Activated CD4-positive, alpha-beta T cell treated with anti-CD3 and anti-CD28 coated beads for 24 hours (primary cell): ENCODE measurements around the gene ZYG11A.

ENCODE experiments used
- DNase-seq, 2 donors: peaks; one replicate each; pipeline ENCODE4 v3.0.0-alpha.2; 2020; ENCODE audit warnings: low read depth in 2 of 2

ZYG11A gene

DNA sequence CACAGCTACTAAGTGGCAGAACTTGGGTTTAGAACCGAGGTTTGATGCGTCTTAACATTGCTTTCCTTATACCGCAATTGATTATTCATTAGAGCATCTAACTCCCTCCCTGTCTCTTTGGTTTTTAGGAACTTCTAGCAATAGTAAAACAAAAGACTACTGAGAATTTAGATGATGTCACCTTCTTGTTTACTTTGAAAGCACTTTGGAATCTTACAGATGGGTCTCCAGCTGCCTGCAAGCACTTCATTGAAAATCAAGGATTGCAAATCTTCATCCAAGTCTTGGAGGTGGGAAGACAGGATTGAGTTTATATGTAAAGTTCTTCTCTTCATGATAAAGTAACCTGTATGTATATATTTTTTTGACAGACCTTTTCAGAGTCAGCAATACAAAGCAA lies 35.0 kb downstream of the ZYG11A start:
- no peak for DNase-seq

DNA sequence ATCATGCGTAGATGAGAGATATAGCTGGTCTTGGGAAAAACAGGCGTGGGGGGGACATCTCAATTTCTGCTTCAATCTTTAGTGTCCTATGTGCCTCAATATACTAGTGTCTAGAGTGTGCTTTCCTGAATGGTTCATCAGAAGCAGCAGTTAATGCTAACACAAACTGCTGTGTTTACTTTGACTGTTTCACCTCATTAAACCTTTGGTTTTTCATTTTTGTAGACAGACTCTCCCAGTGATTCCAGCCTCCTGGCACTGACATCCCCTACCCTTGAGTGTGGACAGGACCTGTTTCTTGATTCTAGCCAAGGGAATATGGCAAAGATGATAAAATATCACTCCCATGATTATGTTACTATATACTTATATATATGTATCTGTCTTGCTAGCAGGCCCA lies 37.6 kb downstream of the ZYG11A start:
- no peak for DNase-seq

DNA sequence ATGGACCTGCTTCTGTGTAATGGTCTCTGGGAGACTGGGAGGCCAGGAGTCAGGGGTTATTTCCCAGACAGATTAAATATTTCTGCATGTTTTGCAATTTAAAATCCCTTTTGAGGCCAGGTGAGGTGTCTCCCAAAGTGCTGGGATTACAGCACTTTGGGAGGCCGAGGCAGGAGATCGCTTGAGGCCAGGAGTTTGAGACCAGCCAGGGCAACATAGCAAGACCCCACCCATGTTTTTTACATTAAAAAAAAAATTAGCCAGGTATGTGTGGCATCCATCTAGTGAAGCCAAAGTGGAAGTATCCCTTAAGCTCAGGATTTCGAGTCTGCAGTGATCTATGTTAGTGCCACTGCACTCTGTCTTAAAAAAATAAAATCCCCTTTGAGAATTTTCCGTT lies 44.9 kb downstream of the ZYG11A start:
- no peak for DNase-seq

DNA sequence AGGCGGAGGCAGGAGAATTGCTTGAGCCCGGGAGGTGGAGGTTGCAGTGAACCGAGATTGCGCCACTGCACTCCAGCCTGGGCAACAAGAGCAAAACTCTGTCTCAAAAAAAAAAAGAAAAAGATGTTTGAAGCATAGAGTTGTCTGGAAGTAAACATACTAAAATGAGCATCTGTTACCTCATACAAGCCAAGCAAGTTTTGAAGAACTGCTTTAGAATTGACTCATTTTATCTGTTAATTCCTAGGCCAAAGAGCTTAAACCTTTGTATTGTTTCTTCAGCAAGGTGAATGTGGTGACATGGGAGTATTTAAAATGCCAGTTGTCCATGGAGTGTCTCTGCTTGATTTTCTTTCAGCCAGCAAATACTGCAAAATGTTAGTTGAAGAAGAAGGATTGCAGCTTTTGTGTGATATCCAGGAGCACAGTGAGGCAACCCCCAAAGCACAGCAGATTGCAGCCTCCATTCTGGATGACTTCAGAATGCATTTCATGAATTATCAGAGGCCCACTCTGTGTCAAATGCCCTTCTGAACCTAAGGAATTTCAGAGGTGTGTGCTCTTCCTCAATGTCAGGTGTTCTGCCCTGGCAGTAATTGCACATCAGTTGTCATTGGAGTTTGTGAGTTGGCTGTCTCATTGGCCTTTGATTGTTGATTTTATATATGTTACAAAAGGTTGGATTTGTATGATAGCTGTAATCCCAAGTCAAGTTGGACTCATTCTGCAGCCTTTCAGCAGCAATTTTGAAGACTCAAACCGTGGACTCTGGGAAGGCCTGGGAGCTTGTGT lies 50.1 kb downstream of the ZYG11A start:
- no peak for DNase-seq

DNA sequence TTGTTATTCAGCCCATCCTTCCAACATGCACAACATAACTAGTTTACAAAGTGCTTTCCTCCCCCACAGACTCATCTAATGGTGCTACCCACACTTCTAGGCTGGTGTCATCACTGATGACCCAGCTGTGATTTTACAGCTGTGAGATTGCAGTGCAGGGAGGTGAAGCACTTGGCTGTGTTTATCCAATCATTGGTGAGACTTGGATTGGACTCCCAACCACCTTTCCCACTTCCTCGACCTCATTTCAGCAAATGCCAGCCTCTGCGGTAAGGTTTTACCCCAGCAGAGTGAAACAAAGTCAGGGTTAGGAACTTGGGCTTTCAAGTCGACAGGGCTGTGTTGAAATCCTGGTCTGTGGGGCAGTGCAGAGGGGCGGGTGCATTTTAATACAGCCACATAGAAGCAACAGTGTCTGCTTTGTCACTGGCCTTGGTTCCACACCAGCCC lies 56.9 kb downstream of the ZYG11A start:
- no peak for DNase-seq

DNA sequence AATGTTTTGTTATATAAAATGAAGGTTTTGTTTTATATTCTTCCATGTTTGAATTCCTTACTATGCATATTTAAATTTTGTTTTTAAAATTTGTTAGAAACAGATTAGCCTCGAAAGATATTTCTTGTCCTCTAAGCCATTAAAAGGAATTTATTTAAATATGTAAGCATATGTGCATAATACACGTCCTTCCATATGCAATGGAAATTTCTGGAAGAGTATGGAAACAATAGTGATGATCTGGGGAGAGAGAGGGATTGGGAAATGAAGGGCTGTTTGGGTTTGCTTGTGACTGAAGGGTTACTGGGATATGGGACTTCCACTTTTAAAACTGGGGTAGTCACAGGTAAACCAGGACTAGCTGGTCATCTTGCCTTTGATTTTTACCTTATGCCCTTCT lies 57.8 kb downstream of the ZYG11A start:
- no peak for DNase-seq

DNA sequence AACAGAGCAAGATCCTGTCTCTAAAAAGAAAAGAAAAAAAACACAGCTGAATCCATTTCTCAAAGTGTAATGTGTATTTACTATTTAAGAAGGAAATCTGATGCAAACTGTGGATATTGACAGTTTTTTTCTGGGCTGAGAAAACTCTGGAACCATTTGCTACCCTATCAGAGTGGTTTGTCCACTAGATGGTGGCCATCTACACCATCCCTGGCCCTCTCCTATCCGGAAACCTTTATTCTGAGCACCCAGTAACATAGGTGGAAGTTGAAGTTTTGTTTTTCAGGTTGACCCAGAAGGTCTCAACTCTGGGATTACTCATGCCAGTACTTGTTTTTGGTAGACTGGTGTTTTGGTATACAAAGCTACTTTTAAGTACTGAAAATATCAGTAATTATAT lies 58.8 kb downstream of the ZYG11A start:
- DNase-seq: no peak

DNA sequence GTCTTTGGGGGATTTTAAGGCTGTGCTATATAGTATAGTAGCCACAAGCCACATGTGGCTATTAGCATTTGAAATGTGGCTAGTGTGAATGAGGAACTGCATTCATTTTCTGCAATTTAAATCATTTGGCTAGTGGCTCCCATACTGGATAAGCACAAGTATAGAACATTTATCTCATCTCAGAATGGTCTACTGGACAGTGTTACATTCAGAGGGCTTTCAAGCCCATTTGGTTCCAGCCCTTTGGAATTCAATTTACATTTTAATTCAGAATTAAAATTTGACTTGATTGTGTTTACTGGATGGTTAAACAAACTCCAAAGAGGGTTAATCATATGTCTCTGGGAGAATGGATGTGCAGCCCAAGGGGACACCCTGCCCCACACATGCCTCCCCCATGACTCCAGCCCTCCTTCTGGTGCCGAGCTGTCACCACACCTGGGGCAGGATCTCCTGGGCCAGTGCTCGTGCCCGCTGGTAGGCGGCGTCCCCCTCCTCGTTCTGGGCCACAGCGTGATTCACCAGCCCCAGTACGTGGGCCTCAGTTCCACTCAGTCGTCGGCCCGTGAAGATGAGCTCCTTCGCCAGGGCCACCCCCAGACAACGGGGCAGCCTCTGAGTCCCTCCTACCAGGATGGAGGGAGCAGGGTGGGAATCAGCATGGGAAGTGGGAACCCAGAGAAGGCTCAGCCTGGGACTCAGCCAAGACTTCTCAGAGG lies 61.8 kb downstream of the ZYG11A start:
- no peak for DNase-seq

DNA sequence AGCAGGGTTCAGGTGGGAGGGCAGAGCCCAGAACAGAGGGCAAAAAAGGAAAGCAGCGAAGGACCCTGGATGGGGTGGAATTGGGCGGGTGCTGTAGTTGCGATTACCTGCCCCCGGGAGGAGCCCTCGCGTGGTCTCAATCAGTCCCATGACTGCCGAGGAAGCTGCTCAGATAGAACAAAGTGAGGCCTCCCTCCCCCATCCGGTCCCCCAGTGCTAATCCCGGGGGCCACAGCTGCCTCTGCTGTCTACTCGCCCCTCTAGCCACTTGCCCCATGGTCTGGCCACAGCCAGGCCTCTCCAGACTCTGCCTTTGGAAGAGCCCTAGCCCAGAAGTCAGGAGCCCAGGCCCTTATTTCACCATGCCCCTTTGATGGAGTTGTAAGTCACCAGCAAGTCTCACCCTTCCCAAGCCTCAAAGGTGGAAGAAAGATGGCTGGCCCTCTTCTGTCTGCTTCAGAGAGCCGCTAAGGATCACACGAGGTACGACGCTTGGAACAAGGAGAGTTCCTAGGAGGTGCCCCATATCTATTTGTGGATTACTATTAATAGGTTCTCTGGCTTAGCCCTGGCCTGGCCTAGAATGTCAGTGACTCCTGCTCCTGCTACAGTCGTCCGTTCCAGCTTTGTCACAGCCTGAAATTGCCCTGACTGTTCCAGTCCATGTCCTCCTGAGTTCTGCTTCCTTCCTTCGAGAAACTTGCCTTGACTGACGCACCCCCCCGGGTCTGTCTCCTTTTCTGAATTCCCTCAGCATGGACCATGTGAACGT lies 62.6 kb downstream of the ZYG11A start:
- no peak for DNase-seq

DNA sequence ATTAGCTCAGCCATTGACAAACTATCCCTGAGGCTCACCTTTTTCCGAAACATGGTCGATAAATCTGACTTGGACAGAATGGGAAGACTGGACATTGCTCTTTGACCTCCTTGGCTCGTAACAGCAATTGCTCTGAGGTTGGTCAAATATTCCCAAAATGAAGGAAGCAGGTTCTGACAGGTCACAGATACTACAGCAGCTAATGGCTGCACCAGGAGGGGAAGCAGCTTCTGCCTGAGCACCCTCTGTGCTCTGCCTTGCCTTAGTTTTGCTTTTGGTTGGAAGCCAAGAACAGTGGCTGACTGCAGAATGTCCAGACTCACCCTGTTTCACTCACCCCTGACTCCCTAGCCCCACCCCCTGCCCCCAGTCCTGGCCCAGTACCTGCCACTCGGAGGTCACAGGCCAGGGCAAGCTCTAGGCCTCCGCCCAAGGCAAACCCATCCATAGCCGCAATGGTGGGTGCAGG lies 63.6 kb downstream of the ZYG11A start:
- DNase-seq: no peak

DNA sequence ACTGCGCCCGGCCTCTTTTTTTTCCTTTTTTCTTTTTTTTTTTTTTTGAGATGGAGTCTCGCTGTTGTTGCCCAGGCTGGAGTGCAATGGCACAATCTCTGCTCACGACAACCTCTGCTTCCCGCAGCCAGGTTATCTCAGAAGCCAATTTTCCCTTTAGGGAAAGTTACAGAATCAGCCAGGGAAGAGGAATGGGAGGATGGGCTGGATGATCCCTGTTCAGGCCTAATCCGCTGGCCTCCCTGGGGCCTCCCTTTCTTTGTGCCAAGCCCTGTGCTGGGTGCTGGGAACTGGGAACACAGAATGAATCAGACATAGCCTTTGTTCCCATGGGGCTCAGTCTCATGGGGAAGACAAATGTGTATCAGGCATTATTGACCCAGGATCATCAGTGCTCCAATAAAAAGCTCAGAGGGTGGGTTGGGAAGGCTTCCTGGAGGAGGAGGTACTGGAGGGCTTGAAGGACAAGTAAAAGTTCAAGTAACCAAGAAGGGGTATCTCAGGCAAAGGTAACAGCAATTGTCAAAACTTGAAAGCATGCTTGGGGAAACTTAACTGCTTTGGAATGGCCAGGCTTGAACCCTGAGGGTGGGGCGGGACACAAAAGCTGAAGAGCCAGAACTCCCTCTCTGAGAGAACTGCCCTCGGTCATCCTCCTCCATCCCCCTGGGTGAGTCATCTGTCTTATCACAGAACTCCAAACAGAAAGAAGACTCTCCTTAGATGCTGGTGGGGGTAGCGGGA lies 64.7 kb downstream of the ZYG11A start:
- no peak for DNase-seq

DNA sequence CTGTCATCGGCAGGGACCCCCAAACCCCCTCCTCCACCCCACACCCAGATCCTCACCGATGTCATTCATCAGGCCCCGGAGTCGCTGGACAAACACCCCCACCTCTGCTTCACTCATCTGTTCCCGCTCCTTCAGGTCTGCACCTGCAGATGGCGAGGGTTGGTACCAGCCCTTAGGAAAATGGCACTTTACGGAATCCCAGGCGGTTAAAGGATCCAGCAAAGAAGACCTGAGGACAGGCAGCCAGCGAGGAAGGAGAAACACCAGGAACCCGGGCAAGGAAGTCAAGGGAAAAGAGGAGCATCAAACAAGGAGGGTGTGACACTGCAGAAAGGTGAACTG lies 65.2 kb downstream of the ZYG11A start:
- DNase-seq: no peak

DNA sequence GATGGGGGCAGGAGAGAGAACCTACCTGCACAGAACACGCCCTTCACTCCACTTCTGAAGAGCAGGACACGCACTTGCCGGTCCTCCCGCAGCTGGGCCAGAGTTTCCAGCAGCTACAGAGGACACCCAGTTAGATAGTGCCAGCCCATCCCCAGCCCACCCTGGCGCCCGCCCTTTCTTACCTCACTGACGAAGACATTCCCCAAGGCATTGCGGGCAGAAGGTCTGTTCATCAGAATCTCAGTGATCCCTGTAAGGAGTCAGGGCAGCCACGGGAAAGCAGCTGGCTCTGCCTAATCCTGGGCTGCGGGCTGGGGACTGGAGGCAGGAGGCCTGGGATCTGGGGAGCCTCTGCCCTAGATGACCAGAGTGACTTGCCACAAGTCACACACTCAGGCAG lies 69.0 kb downstream of the ZYG11A start:
- no peak for DNase-seq

DNA sequence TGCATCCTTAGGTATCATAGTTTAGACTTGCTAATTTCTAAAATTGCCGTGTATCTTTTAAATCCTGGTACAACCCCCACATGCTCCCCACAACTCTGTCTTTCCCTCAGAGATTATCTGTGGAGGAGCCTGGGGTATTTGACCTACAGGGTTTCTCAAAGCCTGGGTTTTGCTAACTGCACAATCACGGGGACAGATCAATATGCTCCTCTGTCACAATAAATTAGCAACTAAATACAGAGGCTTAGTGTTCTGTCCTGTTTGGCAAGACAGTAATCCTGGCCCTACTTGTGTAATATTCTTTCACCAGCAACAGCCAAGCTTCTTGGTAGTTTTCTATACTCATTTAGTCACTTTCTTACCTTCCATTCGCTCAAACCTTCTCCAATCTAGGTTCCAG lies 70.5 kb downstream of the ZYG11A start:
- DNase-seq: no peak

DNA sequence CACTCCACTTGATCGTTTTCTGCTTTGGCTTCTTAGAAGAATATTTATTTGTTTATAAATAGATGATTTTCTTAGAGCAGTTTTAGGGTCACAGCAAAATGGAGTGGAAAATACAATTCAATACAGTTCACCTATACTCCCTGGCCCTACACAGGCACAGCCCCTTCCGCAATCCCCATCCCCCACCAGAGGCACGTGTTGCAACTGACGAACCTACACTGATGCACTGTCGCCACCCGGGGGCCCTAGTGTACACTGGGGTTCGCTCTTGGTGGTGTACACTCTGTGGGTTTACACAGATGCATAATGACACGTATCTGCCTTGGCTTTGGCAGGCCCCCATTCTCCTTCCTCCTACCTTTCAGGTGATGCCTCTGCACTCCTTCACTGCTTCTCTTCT lies 71.0 kb downstream of the ZYG11A start:
- DNase-seq: no peak

DNA sequence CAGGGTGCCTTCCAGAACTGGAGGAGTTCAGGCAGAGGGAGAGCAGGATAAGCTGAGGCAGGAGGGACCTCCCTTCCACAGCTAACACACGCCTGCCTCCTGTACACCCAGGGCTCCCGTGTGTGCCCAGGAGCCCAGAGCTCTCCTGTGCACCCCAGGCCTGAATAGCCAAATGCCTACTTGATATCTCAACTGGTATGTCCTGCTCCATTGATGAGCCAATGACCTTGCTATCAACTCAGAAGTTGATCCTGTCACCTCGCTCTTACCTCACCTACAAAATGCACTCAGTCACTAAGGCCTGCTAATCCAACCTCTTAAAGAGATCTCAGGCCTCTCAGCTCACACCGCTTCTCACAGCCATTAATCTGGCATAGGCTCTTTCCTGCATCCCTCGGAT lies 71.9 kb downstream of the ZYG11A start:
- DNase-seq: no peak

DNA sequence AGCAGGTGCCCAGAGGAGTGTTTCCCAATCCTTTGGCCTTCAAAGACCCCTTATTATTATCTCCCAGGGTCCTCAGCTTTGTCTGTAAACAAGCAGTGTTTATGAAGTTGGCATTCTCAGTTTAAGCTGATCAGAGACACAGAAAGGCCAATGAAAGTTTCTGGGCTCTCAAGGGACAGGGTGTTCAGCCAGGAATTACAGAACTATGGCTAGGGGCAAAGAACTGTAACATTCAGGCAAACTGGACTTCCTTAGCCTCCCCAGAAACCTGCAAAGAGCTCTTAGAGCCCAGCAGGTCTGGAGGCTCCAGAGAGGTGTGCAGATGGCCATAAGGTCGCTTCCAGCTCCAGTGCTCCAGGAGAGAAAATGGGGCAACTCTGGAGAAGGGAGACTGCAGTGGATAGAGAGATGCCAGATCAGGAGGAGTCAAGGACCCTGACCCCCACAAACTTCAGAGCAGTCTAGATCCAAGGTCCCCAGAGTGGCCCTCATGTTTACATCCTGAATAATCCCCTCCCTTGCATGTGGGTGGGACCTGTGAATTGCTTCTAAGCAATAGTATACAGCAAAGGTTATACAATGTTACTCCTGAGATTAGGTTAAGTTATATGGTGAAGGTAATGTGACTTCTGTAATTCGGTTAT lies 72.8 kb downstream of the ZYG11A start:
- DNase-seq: no peak

DNA sequence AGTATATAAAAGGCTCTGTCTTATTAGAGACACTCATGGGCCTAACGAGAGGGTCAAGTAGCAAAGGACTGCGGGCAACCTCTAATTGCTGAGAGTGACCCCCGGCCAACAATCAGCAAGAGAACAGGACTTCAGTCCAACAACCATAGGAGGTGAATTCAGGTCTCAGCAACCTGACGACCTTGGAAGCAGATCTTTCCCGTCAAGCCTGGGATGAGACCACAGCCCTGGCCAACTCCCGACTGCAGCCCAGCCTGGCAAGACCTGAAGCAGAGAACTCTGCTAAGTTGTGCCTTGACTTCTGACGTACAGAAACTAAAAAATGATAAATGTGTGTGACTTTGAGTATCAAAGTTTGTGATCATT lies 73.3 kb downstream of the ZYG11A start:
- no peak for DNase-seq

DNA sequence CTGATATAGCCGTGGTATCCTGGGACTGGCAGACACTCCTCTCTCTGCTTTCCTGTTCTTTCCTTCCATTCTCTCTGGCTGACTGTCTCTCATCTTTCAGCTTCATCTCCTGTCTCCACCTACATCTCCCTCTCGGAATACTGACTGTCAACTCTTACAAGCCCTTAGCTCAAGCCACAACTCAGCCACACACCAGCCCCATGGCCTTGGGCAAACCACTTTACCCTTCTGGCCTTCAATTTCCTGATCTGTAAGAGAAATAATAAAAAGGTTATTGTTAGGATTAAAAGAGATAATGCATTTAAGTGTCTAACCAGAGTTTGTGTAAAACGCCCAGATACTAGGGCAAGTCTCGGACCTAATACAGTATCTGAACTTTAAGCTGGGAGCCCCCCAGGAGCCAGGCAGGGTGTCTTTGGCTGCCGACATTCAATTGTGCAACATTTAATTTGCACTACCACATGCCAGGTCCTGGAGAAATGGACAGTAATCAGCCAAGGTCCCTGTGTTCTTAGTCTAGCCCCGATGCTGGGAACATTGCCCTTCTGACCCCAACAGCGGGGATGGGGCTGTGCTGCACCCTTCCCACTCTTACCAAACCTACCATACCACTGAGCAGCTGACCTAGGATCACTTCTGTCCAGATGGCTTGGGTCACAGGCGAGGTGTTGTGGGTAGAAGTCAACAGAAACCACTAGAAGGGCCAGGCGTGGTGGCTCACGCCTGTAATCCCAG lies 73.8 kb downstream of the ZYG11A start:
- no peak for DNase-seq

DNA sequence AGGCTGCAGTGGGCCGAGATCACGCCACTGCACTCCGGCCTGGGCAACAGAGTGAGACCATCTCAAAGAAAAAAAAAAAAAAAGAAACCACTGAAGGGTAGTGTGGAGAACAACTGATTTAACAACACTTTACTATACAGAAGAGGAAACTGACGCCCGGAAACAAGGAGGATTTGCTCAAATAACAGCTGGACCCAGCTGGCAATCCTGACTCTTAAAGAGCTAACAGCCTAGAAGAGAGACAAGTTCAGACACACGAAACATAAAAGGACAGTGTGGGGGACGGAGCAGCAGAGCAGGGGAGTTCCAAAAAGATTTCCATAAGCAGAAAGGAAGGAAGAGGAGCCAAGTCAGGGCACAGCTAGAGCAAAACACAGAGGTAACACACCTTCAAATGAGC lies 74.6 kb downstream of the ZYG11A start:
- no peak for DNase-seq

DNA sequence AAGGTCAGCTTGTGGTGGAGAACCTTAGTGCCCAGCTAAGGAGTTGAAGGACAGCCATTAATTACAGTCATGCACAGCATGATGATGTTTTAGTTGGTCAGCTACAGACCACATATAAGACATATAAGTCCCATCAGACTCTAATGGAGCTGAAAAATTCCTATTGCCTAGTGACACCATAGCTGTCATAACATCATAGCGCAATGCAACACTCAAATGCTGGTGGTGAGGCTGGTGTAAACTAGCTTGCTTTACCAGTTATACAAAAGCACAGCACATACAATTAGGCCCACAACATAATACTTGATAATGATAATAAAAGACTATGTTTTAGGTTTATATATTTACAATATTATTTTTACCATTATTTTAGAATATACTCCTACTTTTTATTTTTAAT lies 75.0 kb downstream of the ZYG11A start:
- DNase-seq: no peak
